ENCODE data around the gene TMEM109.

Gene TMEM109

GRCh38 chr11:60968223-60968622, 54.3 kb downstream of the TMEM109 start:
- DNase-seq (ENCODE audit: low read depth in 2 of 2), result no peak

- DNase-seq (ENCODE audit: low read depth in 2 of 2), result peak; percentile 67 to 69
Measured at GRCh38 chr11:60970369-60970774, 56.4 kb downstream of the TMEM109 start.

- no peak for DNase-seq (ENCODE audit: low read depth in 2 of 2)
Measured at GRCh38 chr11:60970890-60971289, 56.9 kb downstream of the TMEM109 start.

- DNase-seq (ENCODE audit: low read depth in 2 of 2), result peak; percentile 49 to 53
Measured at GRCh38 chr11:60971520-60971919, 57.6 kb downstream of the TMEM109 start, which contains the start of gene CD6. TSS of gene CD6 (plus strand) at chr11:60971680. CDS start at chr11:60971866, 186 bp downstream.

GRCh38 chr11:60972182-60973030, 58.4 kb downstream of the TMEM109 start:
- DNase-seq (ENCODE audit: low read depth in 2 of 2), result no peak

Measured in stimulated activated CD8-positive, alpha-beta memory T cell treated with anti-CD3 and anti-CD28 coated beads, Interleukin-7, amount 100 ng/mL, for 4 hours (primary cell).